ENCODE measurements around the gene ZNF438.

DNA sequence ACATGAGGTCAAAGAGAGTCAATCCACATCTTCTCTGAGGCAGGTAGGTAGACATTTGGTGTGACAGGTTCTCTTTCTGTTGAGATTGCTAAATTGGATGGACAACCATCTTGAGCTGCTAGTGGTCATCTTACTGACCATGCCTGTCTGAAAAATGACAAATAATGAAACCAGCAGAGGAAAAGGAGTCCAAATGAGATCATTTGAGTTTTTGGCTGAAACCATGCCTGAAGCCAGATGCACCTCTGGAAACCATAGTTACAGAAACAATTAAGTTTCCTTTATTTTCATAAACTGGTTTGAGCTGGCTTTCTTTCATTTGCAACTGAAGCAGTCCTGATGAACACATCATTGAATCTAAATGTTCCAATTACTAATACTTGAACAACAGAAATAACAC lies 100.6 kb downstream of the ZNF438 start:
- TF ChIP-seq, protein P1, sequence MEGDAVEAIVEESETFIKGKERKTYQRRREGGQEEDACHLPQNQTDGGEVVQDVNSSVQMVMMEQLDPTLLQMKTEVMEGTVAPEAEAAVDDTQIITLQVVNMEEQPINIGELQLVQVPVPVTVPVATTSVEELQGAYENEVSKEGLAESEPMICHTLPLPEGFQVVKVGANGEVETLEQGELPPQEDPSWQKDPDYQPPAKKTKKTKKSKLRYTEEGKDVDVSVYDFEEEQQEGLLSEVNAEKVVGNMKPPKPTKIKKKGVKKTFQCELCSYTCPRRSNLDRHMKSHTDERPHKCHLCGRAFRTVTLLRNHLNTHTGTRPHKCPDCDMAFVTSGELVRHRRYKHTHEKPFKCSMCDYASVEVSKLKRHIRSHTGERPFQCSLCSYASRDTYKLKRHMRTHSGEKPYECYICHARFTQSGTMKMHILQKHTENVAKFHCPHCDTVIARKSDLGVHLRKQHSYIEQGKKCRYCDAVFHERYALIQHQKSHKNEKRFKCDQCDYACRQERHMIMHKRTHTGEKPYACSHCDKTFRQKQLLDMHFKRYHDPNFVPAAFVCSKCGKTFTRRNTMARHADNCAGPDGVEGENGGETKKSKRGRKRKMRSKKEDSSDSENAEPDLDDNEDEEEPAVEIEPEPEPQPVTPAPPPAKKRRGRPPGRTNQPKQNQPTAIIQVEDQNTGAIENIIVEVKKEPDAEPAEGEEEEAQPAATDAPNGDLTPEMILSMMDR (IDR thresholded peaks at IDR 0.05; ENCODE audit: borderline replicate concordance, extremely low read depth, low read length, poor library complexity, severe bottlenecking), result no peak
- no peak for TF ChIP-seq EZH2 (IDR thresholded peaks at IDR 0.05; ENCODE audit: borderline replicate concordance, low read depth, low read length, severe bottlenecking)
